Muscle of back (tissue), 11 donors: ENCODE data around the gene HOXC4. TPM values are rescaled to one million over a fixed set of nuclear protein-coding genes. Genes with fewer than 3 reads are reported as not detected.
A peak's percentile ranks its signal among the peaks of the same experiment; 100 is the strongest.
"Not testable (repeated sequence)": the region's sequence is repeated elsewhere in the genome, so short reads cannot be mapped to it uniquely, and the experiment has no call there.

ENCODE experiments used
- DNase-seq, 3 donors: peaks; one replicate each; pipeline versions ENCODE4 v3.0.0 to v3.0.0-alpha.2; 2013
- polyA plus RNA-seq, 10 donors: library from polyadenylated mRNA; unstranded; fragments of 120-200 nt; gene quantifications; one replicate each; pipeline ENCODE4 v1.2.1, GENCODE V29; 2013; ENCODE audit not compliant: insufficient read length in 10 of 10

The HOXC4 gene
- polyA plus RNA-seq, 10 donors, result 17.4 to 26.2 (median 20.8) TPM

GRCh38 chr12:54080008-54080924 is 26.6 kb downstream of the HOXC4 start:
- peak in 1 of 3 donors; percentile 61 for DNase-seq

GRCh38 chr12:54081053-54081514 is 27.4 kb downstream of the HOXC4 start:
- DNase-seq, result peak in 2 of 3 donors; percentile 37 to 73

GRCh38 chr12:54081581-54082396 is 28.2 kb downstream of the HOXC4 start:
- DNase-seq, result peak in 2 of 3 donors; percentile 38 to 68

- peak in 2 of 3 donors; percentile 49 to 80 for DNase-seq
These were observed 28.8 kb downstream of the HOXC4 start for GRCh38 chr12:54082397-54082892.

DNA sequence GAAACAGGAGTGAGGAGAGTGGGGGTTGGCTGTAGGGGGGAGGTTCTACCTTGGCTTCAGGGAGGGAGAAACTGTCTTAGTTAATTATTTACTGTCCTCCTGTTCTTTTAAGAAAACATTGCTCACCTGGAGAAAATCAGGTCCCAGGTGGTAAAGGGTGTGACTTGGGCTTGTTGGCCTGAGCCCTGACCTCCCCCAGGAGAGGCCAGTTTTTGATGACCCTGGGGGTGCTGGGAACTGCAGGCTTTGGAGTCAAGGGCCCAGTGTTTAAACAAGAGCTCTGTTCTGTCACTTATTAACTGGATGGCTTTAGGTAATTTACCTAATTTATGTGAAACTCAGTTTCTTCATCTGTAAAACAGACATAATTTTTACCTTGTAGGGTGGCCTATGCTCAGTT is 34.4 kb downstream of the HOXC4 start:
- DNase-seq, result not testable (repeated sequence)

- not testable (repeated sequence) for DNase-seq
These were observed 35.8 kb downstream of the HOXC4 start for GRCh38 chr12:54089465-54089864.

DNA sequence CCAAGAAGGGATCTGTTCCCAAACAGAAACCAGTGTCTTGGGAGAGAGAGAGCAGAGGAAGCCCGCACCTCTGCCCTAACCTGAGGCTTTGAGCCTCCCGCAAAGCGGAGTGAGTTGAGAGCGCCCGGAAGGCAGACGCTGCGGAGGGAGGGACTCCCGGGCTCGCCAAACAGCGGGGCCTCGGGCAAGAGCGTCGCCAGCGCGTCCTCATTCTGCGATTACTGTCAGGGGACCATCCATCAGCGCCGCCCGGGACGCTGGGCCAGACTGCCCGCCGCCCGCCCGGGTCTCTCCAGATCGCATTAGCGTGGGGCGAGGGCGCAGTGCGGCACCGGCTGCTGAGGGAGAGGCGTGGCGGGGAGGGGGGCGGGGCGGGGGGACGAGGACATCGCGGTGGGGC is 36.7 kb downstream of the HOXC4 start:
- DNase-seq, result peak in 1 of 3 donors; percentile 49

DNA sequence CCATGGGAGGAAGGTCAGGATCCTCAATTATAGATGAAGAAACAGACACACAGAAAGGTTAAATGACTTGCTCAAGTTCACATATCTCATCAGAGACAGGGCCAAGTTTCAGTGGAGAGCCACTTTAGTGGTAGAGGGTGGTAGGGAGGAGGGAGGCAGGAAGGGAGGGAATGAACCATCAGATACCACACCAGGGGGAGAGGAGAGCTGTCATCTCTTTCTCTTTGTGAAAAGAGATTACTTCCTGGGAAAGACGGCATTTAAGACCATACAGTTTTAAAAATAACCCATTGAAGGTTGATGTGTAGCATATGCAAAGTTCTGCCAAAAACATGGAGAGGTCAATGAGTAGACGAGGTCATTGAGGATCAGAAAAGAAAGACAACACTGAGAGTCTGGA is 39.3 kb downstream of the HOXC4 start:
- not testable (repeated sequence) for DNase-seq

GRCh38 chr12:54095928-54096327 is 42.3 kb downstream of the HOXC4 start:
- not testable (repeated sequence) for DNase-seq

DNA sequence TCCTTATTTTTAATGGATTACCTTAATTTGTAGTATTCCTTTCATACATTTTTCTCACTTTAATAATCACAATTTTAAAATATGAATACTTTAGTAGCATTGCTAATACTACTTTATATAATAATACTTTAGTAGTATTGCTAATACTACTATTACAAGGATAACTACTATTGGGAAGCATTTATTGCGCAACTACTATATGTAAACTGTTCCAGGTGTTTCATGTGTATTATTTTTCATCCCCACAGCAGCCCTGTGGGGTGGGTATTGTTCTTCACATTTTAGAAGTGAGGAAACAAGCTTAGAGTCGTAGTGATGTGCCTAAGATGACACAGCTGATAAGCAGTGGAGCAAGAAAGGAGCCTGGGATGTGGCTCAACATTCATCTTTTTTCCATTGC is 45.0 kb downstream of the HOXC4 start:
- DNase-seq, result not testable (repeated sequence)

DNA sequence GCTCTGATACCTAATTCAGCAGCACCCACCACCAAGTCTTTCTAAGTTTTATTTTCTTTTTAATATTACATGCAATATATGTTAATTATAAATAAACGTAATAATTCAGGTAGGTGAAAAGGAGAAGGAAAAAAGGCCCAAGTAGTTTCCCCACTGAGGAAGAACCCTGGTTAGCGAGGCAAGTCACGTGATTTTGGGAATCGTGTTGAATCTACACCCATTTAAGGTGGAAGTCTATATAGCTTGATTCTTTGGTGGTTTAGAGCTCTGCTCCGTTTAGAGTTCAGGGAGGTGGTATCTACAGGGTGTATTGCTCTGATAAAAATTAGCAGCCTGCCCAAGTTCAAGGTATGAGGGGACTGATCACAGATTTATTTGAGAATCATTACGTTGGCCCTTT is 47.0 kb downstream of the HOXC4 start:
- DNase-seq, result not testable (repeated sequence)

- DNase-seq, result not testable (repeated sequence)
These were observed 48.6 kb downstream of the HOXC4 start for GRCh38 chr12:54102223-54102622.

- not testable (repeated sequence) for DNase-seq
These were observed 50.2 kb downstream of the HOXC4 start for GRCh38 chr12:54103827-54104226.

Other genes with a start within 250 kb of the HOXC4 start
- 1 to 10 TPM in 1 of 10 donors, under 1 TPM in 1, not detected in 8; 0.68 to 1.4 TPM for gene HOXC13, start 115.0 kb upstream of the HOXC4 start, polyA plus RNA-seq
- gene HOXC12, start 98.9 kb upstream of the HOXC4 start, polyA plus RNA-seq, result under 1 TPM in 2 of 10 donors, not detected in 8; 0.61 TPM
- gene HOXC11, start 80.7 kb upstream of the HOXC4 start, polyA plus RNA-seq, result 1 to 10 TPM in 4 of 10 donors, under 1 TPM in 2, not detected in 4; 0.08 to 9.7 (median 2.8) TPM
- 1 to 10 TPM in 2 of 10 donors, under 1 TPM in 4, not detected in 4; 0.05 to 7.9 (median 0.68) TPM for gene HOTAIR, start 78.9 kb upstream of the HOXC4 start, polyA plus RNA-seq
- 10 to 100 TPM in 5 of 10 donors, under 1 TPM in 3, not detected in 2; 0.33 to 55.3 (median 28.8) TPM for gene HOXC10, start 68.7 kb upstream of the HOXC4 start, polyA plus RNA-seq
- gene HOXC9, start 53.7 kb upstream of the HOXC4 start, polyA plus RNA-seq, result 10 to 100 TPM in 5 of 10 donors, 1 to 10 TPM in 2, under 1 TPM in 3; 0.75 to 18.3 (median 8.0) TPM
- gene HOXC8, start 44.9 kb upstream of the HOXC4 start, polyA plus RNA-seq, result 10 to 100 TPM in 3 of 10 donors, 1 to 10 TPM in 3, under 1 TPM in 4; 0.50 to 13.8 (median 4.5) TPM
- gene HOXC6, start 25.4 kb upstream of the HOXC4 start, polyA plus RNA-seq, result 10 to 100 TPM in 8 of 10 donors, 1 to 10 TPM in 2; 9.6 to 30.4 (median 13.2) TPM
- 1 to 10 TPM in 9 of 10 donors, under 1 TPM in 1; 0.63 to 2.7 (median 1.8) TPM for gene HOXC5, start 20.8 kb upstream of the HOXC4 start, polyA plus RNA-seq
- 10 to 100 TPM; 20.0 to 27.4 (median 23.0) TPM for gene SMUG1, start 135.2 kb downstream of the HOXC4 start, polyA plus RNA-seq
- gene CBX5, start 226.3 kb downstream of the HOXC4 start, polyA plus RNA-seq, result 10 to 100 TPM; 59.6 to 91.8 (median 79.7) TPM
- 1,000 to 10,000 TPM; 1,530 to 2,702 (median 1,962) TPM for gene HNRNPA1, start 226.9 kb downstream of the HOXC4 start, polyA plus RNA-seq
- gene NFE2, start 247.2 kb downstream of the HOXC4 start, polyA plus RNA-seq, result 1 to 10 TPM; 1.3 to 5.4 (median 2.6) TPM